PC-3 (cell line): ENCODE results near the gene CHPT1. TPM values are rescaled to one million over a fixed set of nuclear protein-coding genes. Genes with fewer than 3 reads are reported as not detected.

ENCODE experiments used
- ATAC-seq: fragments of 200-7000 bp; cut with Tn5 transposase; 2 replicates; pipeline ENCODE4 v1.9.1; 2020; ENCODE audit warnings: mild to moderate bottlenecking, moderate library complexity
- BruUV-seq: library from RNA; stranded (reverse); fragments of 400-500 nt; replicated peaks from 2 replicates; lab custom pipeline; 2021; lab: Mats Ljungman, UMichigan
- CTCF ChIA-PET: fragments of 300-600 bp; sonication (Branson Sonifier 250); formaldehyde crosslinking; loops from one replicate; lab custom pipeline; 2022; ENCODE audit warnings: antibody characterized with exemption; lab: Charles Lee
- POLR2A ChIA-PET: fragments of 300-600 bp; sonication (Branson Sonifier 250); formaldehyde crosslinking; loops from one replicate; lab custom pipeline; 2022; ENCODE audit warnings: antibody characterized with exemption; ENCODE audit not compliant: unreplicated experiment; lab: Charles Lee
- DNase-seq: peaks from one replicate; pipeline ENCODE4 v3.0.0-alpha.2; 2015
- H2AFZ ChIP-seq: fragments of 300-600 bp; sonication (generic); 2 replicates; pipeline ENCODE4 v1.6.0; 2016; ENCODE audit warnings: antibody characterized with exemption, low read length
- H3F3A ChIP-seq: fragments of 300-600 bp; sonication (generic); one replicate; pipeline ENCODE4 v1.6.0; 2017; ENCODE audit warnings: antibody characterized with exemption, low read length, control low read depth, mild to moderate bottlenecking; ENCODE audit not compliant: unreplicated experiment
- H3K27ac ChIP-seq: fragments of 300-600 bp; sonication (generic); 2 replicates; pipeline ENCODE4 v1.5.1; 2016; ENCODE audit warnings: mild to moderate bottlenecking, low read length
- H3K27me3 ChIP-seq: fragments of 300-600 bp; sonication (generic); 2 replicates; pipeline ENCODE4 v1.6.1; 2016; ENCODE audit warnings: low read length, mixed read lengths
- H3K36me3 ChIP-seq: fragments of 300-600 bp; sonication (generic); 2 replicates; pipeline ENCODE4 v1.6.1; 2016; ENCODE audit warnings: low read depth, mixed run types, low read length, mixed read lengths
- H3K4me1 ChIP-seq: fragments of 300-600 bp; sonication (generic); 2 replicates; pipeline ENCODE4 v1.5.1; 2016; ENCODE audit warnings: low read length; ENCODE audit not compliant: insufficient read depth
- H3K4me2 ChIP-seq: fragments of 300-600 bp; sonication (generic); 2 replicates; pipeline ENCODE4 v1.6.0; 2016; ENCODE audit warnings: low read length
- H3K4me3 ChIP-seq: fragments of 300-600 bp; sonication (generic); 2 replicates; pipeline ENCODE4 v1.5.1; 2016; ENCODE audit warnings: mild to moderate bottlenecking, low read length, mixed read lengths
- H3K79me2 ChIP-seq: fragments of 300-600 bp; sonication (generic); 2 replicates; pipeline ENCODE4 v1.6.1; 2017; ENCODE audit warnings: low read length, mixed read lengths
- H3K9ac ChIP-seq: fragments of 300-600 bp; sonication (generic); 2 replicates; pipeline ENCODE4 v1.6.0; 2016; ENCODE audit warnings: mild to moderate bottlenecking, low read length
- H3K9me2 ChIP-seq: fragments of 300-600 bp; sonication (generic); replicated peaks from 2 replicates; pipeline ENCODE4 v1.6.1; 2016; ENCODE audit warnings: mixed run types, low read length, mixed read lengths
- H3K9me3 ChIP-seq: fragments of 300-600 bp; sonication (generic); 2 replicates; pipeline ENCODE4 v1.6.1; 2016; ENCODE audit warnings: low read length, mixed read lengths
- H4K20me1 ChIP-seq: fragments of 300-600 bp; sonication (generic); 2 replicates; pipeline ENCODE4 v1.6.1; 2016; ENCODE audit warnings: low read length, mixed read lengths
- EZH2 ChIP-seq: fragments of 300-600 bp; sonication (generic); IDR thresholded peaks from one replicate; pipeline ENCODE4 v1.6.1; 2017; ENCODE audit warnings: antibody characterized with exemption, mild to moderate bottlenecking, low read length; ENCODE audit not compliant: unreplicated experiment
- EZH2phosphoT487 ChIP-seq: fragments of 300-600 bp; sonication (generic); IDR thresholded peaks from 2 replicates; pipeline ENCODE4 v1.6.1; 2018; ENCODE audit warnings: mild to moderate bottlenecking, antibody characterized with exemption, low read length, borderline replicate concordance
- intact Hi-C: fragments of 100-400 bp; cut with micrococcal nuclease; formaldehyde crosslinking; loops from 2 replicates; pipeline ENCODE4 v1.9.0; 2023
- total RNA-seq: library from RNA; depleted of rRNA; stranded (reverse); fragments of >200 nt; gene quantifications from 2 replicates; pipeline ENCODE4 v1.2.3, GENCODE V29; 2014
- TF ChIP-seq, protein P1 (sequence below): fragments of 300-600 bp; sonication (generic); conservative IDR thresholded peaks from 2 replicates; pipeline ENCODE4 v1.5.1; 2017; ENCODE audit warnings: antibody characterized with exemption, low read depth, mild to moderate bottlenecking, low read length

CHPT1 gene
- total RNA-seq, 1 experiment from 2014 or later: 55.3 TPM

DNA sequence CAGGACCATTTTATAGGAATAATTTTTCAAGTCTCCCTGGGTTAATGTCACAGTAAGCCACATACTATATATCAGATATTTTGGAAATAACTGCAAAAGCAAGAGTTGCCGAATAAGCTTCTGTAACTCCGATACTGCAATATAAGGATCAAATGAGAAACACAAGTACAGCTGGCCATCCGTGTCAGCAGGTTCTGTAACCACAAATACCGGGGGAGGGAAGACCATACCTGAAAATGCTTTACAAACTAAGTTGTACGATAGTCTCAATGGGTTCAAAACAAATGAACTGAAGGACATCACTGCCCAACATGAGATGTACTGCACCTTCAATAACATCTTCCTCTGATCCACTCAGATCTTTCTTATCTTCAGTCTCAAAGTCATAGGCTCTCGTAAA is 40.0 kb downstream of the CHPT1 start:
- no TSS peak for BruUV-seq
- ChIA-PET CTCF (no interaction called here), POLR2A (no interaction called here)
- H3K4me2 ChIP-seq: no peak overlapping the region
- no peak overlapping the region for H3K9ac ChIP-seq
- H3F3A ChIP-seq: no peaks in the 10 kb centered on the region
- no peaks in the 10 kb centered on the region for H3K27me3 ChIP-seq
- intact Hi-C loops: no loop called here
- H3K27ac ChIP-seq: no peak overlapping the region
- no peak for ATAC-seq
- H2AFZ ChIP-seq: no peak overlapping the region
- no peak for DNase-seq
- TF ChIP-seq EZH2phosphoT487 (no peak), EZH2 (no peak)
- TF ChIP-seq, protein P1, sequence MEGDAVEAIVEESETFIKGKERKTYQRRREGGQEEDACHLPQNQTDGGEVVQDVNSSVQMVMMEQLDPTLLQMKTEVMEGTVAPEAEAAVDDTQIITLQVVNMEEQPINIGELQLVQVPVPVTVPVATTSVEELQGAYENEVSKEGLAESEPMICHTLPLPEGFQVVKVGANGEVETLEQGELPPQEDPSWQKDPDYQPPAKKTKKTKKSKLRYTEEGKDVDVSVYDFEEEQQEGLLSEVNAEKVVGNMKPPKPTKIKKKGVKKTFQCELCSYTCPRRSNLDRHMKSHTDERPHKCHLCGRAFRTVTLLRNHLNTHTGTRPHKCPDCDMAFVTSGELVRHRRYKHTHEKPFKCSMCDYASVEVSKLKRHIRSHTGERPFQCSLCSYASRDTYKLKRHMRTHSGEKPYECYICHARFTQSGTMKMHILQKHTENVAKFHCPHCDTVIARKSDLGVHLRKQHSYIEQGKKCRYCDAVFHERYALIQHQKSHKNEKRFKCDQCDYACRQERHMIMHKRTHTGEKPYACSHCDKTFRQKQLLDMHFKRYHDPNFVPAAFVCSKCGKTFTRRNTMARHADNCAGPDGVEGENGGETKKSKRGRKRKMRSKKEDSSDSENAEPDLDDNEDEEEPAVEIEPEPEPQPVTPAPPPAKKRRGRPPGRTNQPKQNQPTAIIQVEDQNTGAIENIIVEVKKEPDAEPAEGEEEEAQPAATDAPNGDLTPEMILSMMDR: no peak
- H3K9me2 ChIP-seq: no peaks in the 10 kb centered on the region
- no peaks in the 10 kb centered on the region for H3K4me1 ChIP-seq
- H3K9me3 ChIP-seq: no peaks in the 10 kb centered on the region
- no peaks in the 10 kb centered on the region for H3K79me2 ChIP-seq
- no peaks in the 10 kb centered on the region for H3K36me3 ChIP-seq
- H3K4me3 ChIP-seq: no peak overlapping the region
- no peaks in the 10 kb centered on the region for H4K20me1 ChIP-seq

DNA sequence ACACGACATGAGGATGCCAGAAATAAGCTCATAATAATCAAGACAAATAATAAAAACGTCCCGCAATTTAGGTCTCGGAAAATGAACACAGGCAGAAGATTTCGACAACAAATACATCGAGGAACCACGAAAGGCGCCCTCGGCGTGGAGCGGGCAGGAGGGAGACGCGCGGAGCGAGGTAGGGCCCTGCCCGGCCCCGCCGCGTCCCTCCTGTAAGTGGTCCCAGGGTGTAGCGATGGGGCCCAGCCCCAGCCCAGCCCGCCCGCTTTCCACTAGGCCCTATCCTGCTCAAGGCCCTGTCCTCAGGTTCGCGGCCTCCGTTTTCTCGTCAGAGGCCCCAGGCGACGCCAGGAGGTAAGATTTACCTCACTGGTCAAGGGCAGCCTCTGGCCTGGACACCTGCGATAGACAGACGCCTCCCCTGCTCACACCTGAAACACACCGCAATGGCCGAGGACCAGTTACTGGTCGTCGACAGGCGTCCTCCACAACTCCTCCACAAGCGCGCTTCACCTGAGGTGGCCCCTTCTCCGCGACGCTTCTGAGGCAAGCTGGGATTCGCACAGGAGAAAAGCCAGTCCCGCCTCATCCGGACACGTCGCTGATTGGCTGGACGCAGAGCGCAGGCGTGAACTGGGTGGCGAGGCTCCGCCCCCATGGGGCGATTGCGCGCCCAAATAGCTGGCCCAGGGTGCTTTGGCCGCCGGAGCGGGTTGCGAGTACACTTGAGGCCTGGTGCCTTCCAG is 41.7 kb downstream of the CHPT1 start, which contains the start of gene SYCP3:
Gene SYCP3, minus strand, starts transcription at position 543 of the 746 bp plus-strand sequence. CDS start 1,527 bp downstream, outside the sequence.
- Histone ChIP-seq H3K9me2 (no peaks in the 10 kb centered on the region), H3K9ac (no peak within 1 kb of the TSS), H3K36me3 (no peaks in the 10 kb centered on the region), H3K4me3 (no peak within 1 kb of the TSS), H2AFZ (no peak within 1 kb of the TSS), H3K4me1 (no peaks in the 10 kb centered on the region), H3K79me2 (no peaks in the 10 kb centered on the region), H3K4me2 (no peak within 1 kb of the TSS), H3K27ac (no peak within 1 kb of the TSS), H3K27me3 (no peaks in the 10 kb centered on the region), H3F3A (no peaks in the 10 kb centered on the region), H4K20me1 (no peaks in the 10 kb centered on the region), H3K9me3 (no peaks in the 10 kb centered on the region)
- DNase-seq (no peak), ATAC-seq (no peak)
- no TSS peak for BruUV-seq
- intact Hi-C loops: no loop called here
- TF ChIP-seq EZH2phosphoT487 (no peak), EZH2 (no peak)
- TF ChIP-seq, protein P1: no peak
- POLR2A ChIA-PET: no interaction called here
- CTCF ChIA-PET: no interaction called here

DNA sequence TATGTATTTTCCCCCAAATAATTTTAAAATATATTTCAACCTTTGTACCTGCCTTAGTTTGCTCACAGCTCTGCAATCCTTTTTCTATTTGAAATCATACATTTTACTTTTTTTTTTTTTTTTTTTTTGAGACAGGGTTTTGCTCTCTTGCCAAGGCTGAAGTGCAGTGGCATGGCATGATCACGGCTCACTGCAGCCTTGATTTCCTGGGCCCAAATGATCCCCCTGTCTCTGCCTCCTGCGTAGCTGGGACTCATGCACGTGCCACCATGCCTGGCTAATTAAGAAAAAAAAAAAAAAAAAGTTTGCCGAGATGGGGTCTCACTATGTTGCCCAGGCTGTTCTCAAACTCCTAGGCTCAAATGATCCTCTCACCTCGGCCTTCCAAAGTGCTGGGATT is 43.1 kb downstream of the CHPT1 start:
- Histone ChIP-seq H4K20me1 (no peaks in the 10 kb centered on the region), H3K36me3 (no peaks in the 10 kb centered on the region), H3K4me3 (no peak overlapping the region), H2AFZ (no peak overlapping the region), H3K9ac (no peak overlapping the region), H3K4me1 (no peaks in the 10 kb centered on the region), H3K9me2 (no peaks in the 10 kb centered on the region), H3K79me2 (no peaks in the 10 kb centered on the region), H3K9me3 (no peaks in the 10 kb centered on the region), H3K27ac (no peak overlapping the region), H3K27me3 (no peaks in the 10 kb centered on the region), H3K4me2 (no peak overlapping the region), H3F3A (no peaks in the 10 kb centered on the region)
- ATAC-seq (no peak), DNase-seq (no peak)
- ChIA-PET CTCF (no interaction called here), POLR2A (no interaction called here)
- BruUV-seq: no TSS peak
- TF ChIP-seq, protein P1: no peak
- TF ChIP-seq EZH2: no peak
- TF ChIP-seq EZH2phosphoT487: no peak
- intact Hi-C loops: no loop called here
